Liver (tissue), 9 donors: Measurements from ENCODE around the gene RNASE12. TPM values are rescaled to one million over a fixed set of nuclear protein-coding genes. Genes with fewer than 3 reads are reported as not detected.

Experiments
- DNase-seq: peaks from one replicate; pipeline ENCODE4 v3.0.0-alpha.2; 2017; ENCODE audit warnings: low spot score
- H3K27ac ChIP-seq, 2 donors: one replicate each; pipeline ENCODE4 v1.7.0; 2013; ENCODE audit warnings: inconsistent platforms in 2 of 2, low read length in 2 of 2, control low read depth in 1 of 2, low read depth in 1 of 2, mild to moderate bottlenecking in 1 of 2
- H3K27me3 ChIP-seq, 4 donors: one replicate each; pipeline versions ENCODE4 v1.6.1 to v1.7.0; 2013; ENCODE audit warnings: low read length in 3 of 4, inconsistent platforms in 1 of 4, mild to moderate bottlenecking in 1 of 4, moderate library complexity in 1 of 4; ENCODE audit not compliant: control insufficient read depth in 4 of 4, insufficient read depth in 4 of 4
- H3K36me3 ChIP-seq, 4 donors: one replicate each; pipeline versions ENCODE4 v1.6.1 to v1.7.0; 2013; ENCODE audit warnings: low read length in 3 of 4, mild to moderate bottlenecking in 3 of 4, low read depth in 1 of 4, moderate library complexity in 1 of 4; ENCODE audit not compliant: control insufficient read depth in 4 of 4, insufficient read depth in 3 of 4
- H3K4me1 ChIP-seq, 4 donors: one replicate each; pipeline versions ENCODE4 v1.6.1 to v1.7.0; 2013; ENCODE audit warnings: low read length in 3 of 4, mild to moderate bottlenecking in 3 of 4, moderate library complexity in 1 of 4; ENCODE audit not compliant: control insufficient read depth in 4 of 4, insufficient read depth in 4 of 4
- H3K4me3 ChIP-seq, 3 donors: one replicate each; pipeline versions ENCODE4 v1.6.1 to v1.7.0; 2013; ENCODE audit warnings: low read length in 3 of 3, control low read depth in 1 of 3, low read depth in 1 of 3, mild to moderate bottlenecking in 1 of 3
- H3K9ac ChIP-seq, 2 donors: one replicate each; pipeline ENCODE4 v1.7.0; 2013; ENCODE audit warnings: low read length in 2 of 2, mild to moderate bottlenecking in 2 of 2, moderate library complexity in 2 of 2, control low read depth in 1 of 2, low read depth in 1 of 2
- H3K9me3 ChIP-seq, 4 donors: one replicate each; pipeline versions ENCODE4 v1.6.1 to v1.7.0; 2013; ENCODE audit warnings: low read length in 3 of 4; ENCODE audit not compliant: control insufficient read depth in 4 of 4
- EGR1 ChIP-seq, 2 donors: IDR thresholded peaks; 2 replicates each; pipeline ENCODE4 v1.6.1; 2016 to 2018; ENCODE audit warnings: antibody characterized with exemption in 2 of 2, low read depth in 2 of 2
- FOXA1 ChIP-seq: IDR thresholded peaks from 2 replicates; pipeline ENCODE4 v1.6.1; 2016; ENCODE audit warnings: antibody characterized with exemption
- HNF4A ChIP-seq, 2 donors: conservative IDR thresholded peaks; 2 replicates each; pipeline ENCODE4 v1.6.1; 2016; ENCODE audit warnings: antibody characterized with exemption in 2 of 2, mild to moderate bottlenecking in 2 of 2
- HNF4G ChIP-seq: IDR thresholded peaks from 2 replicates; pipeline ENCODE4 v1.6.1; 2016; ENCODE audit warnings: antibody characterized with exemption
- JUND ChIP-seq, 2 donors: IDR thresholded peaks; 2 replicates each; pipeline ENCODE4 v1.6.1; 2016; ENCODE audit warnings: antibody characterized with exemption in 2 of 2
- NR2F2 ChIP-seq: IDR thresholded peaks from 2 replicates; pipeline ENCODE4 v1.6.1; 2016; ENCODE audit warnings: antibody characterized with exemption
- RAD21 ChIP-seq, 2 donors: IDR thresholded peaks; 2 replicates each; pipeline ENCODE4 v1.6.1; 2016; ENCODE audit warnings: antibody characterized with exemption in 2 of 2, mild to moderate bottlenecking in 2 of 2
- RXRA ChIP-seq, 2 donors: IDR thresholded peaks; 2 replicates each; pipeline ENCODE4 v1.6.1; 2017 to 2018; ENCODE audit warnings: antibody characterized with exemption in 2 of 2, mild to moderate bottlenecking in 1 of 2
- SP1 ChIP-seq: IDR thresholded peaks from 2 replicates; pipeline ENCODE4 v1.6.1; 2018; ENCODE audit warnings: antibody characterized with exemption, mild to moderate bottlenecking
- TAF1 ChIP-seq: conservative IDR thresholded peaks from 2 replicates; pipeline ENCODE4 v1.6.1; 2016; ENCODE audit warnings: antibody characterized with exemption, mild to moderate bottlenecking
- YY1 ChIP-seq: IDR thresholded peaks from 2 replicates; pipeline ENCODE4 v1.6.1; 2016; ENCODE audit warnings: antibody characterized with exemption, mild to moderate bottlenecking
- WGBS: extraction: QIAGEN DNeasy Blood & Tissue Kit; methylation state at CpG from one replicate; pipeline ENCODE4 v1.1.7; 2013; 5-methylcytosine and 5-hydroxymethylcytosine counted together
- polyA plus RNA-seq, 2 donors: library from polyadenylated mRNA; stranded (reverse) in 1 of 2; unstranded in 1 of 2; fragments of 200-250 nt in 1 of 2; fragments of >200 nt in 1 of 2; fragmentation: Nextera tagmentation in 1 of 2; extraction: Ambion mirVana in 1 of 2; gene quantifications; one replicate each; pipeline versions ENCODE4 v1.2.1 to v1.2.3, GENCODE V29; 2013 to 2015
- total RNA-seq, 2 donors: library from RNA; depleted of rRNA; stranded (reverse); fragments of >200 nt; gene quantifications; one replicate each; pipeline ENCODE4 v1.2.3, GENCODE V29; 2014
- TF ChIP-seq, protein P1 (sequence below): IDR thresholded peaks from 2 replicates; pipeline ENCODE4 v1.6.1; 2016; ENCODE audit warnings: antibody characterized with exemption
- TF ChIP-seq, protein P2 (sequence below): IDR thresholded peaks from 2 replicates; pipeline ENCODE4 v1.6.1; 2016; ENCODE audit warnings: antibody characterized with exemption
- TF ChIP-seq, protein P3 (sequence below): fragments of 150-350 bp; IDR thresholded peaks from 2 replicates; pipeline ENCODE4 v1.5.1; 2017; ENCODE audit warnings: improper control_type of control experiment, low read depth, low read length; ENCODE audit not compliant: missing input control
- TF ChIP-seq, protein P4 (sequence below): IDR thresholded peaks from 2 replicates; pipeline ENCODE4 v1.6.1; 2016; ENCODE audit warnings: antibody characterized with exemption, mild to moderate bottlenecking
- donor health status: healthy.
- donor health status: healthy.
- donor health status: healthy.
- donor health status: healthy.
- donor health status: healthy.

RNASE12 gene
- total and polyA plus RNA-seq, 4 donors = not detected

DNA sequence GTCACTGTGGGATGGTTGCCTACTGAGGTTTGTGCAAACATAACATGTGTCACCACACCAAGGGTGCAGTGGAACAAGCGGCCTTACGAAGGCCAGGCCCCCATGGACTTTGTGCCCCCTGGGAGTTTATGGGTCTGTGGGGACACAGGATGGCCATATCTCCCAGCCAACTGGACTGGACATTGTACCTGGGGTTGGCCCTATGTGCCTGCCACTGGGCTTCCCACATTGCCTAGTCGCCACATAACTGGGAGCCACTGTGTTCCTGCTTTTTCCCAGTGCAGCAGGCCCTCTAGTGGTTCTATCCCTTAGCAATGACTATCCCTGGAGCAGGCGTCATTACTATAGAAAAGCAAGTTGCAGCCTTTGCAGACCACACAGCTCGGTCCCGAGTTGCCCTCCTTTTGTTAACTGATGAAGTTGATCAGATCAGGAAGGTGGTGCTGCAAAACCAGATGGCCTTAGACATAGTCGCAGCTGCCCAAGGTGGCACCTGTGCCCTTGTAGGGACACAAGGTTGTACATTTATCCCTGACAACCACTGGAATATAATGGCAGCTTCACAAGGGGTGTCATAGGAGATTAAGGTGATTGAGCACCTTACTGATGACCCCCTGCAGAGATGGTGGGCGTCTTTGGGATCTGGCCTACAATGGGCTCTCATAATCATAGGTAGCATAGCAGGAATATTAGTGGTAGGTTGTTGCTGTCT, 15.2 kb upstream of the RNASE12 start:
- H3K27ac ChIP-seq = no peak overlapping the region
- peaks cover 0 to 29% (median 11%) of the 10 kb centered on the region in 4 donors for H3K4me1 ChIP-seq
- H3K36me3 ChIP-seq = no peaks in the 10 kb centered on the region
- WGBS = 30% methylated on average over 8 of the region's 8 CpGs
- H3K9ac ChIP-seq = no peak overlapping the region
- H3K4me3 ChIP-seq = no peak overlapping the region
- TF ChIP-seq RXRA (IDR thresholded peaks at IDR 0.05) (peak in 1 of 2 donors; percentile 80), SP1 (peak; percentile 84), HNF4A (conservative IDR thresholded peaks at IDR 0.05) (peak; percentile 74 to 99), RAD21 (IDR thresholded peaks at IDR 0.05) (peak; percentile 82 to 89), TAF1 (no peak), HNF4G (peak; percentile 92), FOXA1 (no peak)
- TF ChIP-seq, protein P1, sequence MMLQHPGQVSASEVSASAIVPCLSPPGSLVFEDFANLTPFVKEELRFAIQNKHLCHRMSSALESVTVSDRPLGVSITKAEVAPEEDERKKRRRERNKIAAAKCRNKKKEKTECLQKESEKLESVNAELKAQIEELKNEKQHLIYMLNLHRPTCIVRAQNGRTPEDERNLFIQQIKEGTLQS = no peak
- TF ChIP-seq, protein P2, sequence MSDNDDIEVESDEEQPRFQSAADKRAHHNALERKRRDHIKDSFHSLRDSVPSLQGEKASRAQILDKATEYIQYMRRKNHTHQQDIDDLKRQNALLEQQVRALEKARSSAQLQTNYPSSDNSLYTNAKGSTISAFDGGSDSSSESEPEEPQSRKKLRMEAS = no peak
- TF ChIP-seq, protein P3, sequence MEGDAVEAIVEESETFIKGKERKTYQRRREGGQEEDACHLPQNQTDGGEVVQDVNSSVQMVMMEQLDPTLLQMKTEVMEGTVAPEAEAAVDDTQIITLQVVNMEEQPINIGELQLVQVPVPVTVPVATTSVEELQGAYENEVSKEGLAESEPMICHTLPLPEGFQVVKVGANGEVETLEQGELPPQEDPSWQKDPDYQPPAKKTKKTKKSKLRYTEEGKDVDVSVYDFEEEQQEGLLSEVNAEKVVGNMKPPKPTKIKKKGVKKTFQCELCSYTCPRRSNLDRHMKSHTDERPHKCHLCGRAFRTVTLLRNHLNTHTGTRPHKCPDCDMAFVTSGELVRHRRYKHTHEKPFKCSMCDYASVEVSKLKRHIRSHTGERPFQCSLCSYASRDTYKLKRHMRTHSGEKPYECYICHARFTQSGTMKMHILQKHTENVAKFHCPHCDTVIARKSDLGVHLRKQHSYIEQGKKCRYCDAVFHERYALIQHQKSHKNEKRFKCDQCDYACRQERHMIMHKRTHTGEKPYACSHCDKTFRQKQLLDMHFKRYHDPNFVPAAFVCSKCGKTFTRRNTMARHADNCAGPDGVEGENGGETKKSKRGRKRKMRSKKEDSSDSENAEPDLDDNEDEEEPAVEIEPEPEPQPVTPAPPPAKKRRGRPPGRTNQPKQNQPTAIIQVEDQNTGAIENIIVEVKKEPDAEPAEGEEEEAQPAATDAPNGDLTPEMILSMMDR = peak; percentile 52
- no peak for DNase-seq
- H3K9me3 ChIP-seq = no peaks in the 10 kb centered on the region
- H3K27me3 ChIP-seq = no peaks in the 10 kb centered on the region

DNA sequence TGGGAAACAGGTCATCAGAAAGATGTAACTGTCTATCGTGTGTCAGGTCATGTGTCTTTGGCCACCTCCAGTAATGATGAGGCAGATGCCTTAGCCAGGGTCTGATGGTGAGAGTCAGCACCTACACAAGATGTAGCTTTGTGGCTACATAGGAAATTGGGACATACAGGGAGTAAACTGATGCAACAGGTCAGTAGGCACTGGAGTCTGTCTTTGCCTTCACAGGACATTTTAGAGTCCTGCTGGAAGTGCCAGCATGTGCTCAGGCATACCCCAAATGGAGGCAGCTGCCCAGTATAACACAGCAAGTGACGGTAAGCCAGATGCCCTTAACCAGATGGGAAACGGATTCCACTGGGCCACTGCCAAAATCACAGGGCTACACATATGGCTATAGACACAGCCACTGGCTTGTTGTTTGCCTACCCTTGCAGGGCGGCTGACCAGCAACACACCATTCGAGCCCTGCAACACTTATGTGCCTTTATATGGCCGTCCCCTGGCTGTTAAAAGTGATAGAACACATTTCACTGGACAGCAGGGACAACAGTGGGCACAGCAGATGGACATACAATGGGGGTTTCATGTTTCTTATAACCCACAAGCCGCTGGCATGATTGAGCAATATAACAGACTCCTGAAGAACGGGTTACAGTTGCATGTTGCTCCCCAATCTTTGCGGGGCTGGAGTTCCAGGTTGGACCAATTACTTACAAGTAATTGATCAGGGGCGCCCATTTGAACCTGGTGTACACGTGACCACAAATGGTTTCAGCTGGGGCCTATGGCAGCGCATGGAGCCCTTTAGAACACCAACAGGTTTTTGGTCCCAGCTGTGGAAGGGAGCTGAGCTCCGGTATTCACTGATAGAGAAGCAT, 12.9 kb upstream of the RNASE12 start:
- Histone ChIP-seq H3K9ac (no peak overlapping the region), H3K9me3 (no peaks in the 10 kb centered on the region), H3K36me3 (no peaks in the 10 kb centered on the region), H3K27me3 (no peaks in the 10 kb centered on the region), H3K4me1 (peaks cover 0 to 15% (median 0%) of the 10 kb centered on the region in 4 donors), H3K4me3 (no peak overlapping the region), H3K27ac (no peak overlapping the region)
- 80% methylated on average over 13 of the region's 13 CpGs for WGBS
- no peak for DNase-seq
- TF ChIP-seq, protein P3 = no peak

DNA sequence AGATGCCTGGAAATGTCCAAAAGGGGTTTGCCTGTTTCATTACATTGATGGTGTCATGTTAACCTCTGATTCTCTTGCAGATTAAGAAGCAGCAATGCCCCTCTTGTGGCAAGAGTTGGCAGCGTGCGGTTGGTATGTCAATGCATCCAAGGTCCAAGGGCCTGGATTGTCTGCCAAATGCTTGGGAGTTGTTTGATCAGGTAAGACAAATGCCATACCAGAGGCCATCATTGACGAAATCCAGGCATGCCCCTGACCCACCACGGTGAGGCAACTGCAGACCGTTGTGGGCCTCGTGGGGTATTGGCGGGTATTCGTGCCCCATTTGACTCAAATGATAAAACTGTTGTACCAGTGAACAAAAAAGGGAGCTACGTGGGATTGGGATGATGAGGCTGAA, 11.4 kb upstream of the RNASE12 start:
- peaks cover 0 to 15% (median 0%) of the 10 kb centered on the region in 4 donors for H3K4me1 ChIP-seq
- no peaks in the 10 kb centered on the region for H3K36me3 ChIP-seq
- no peak for DNase-seq
- no peak overlapping the region for H3K27ac ChIP-seq
- WGBS = 56% methylated on average over 9 of the region's 9 CpGs
- H3K27me3 ChIP-seq = no peaks in the 10 kb centered on the region
- H3K9me3 ChIP-seq = no peaks in the 10 kb centered on the region
- no peak overlapping the region for H3K4me3 ChIP-seq
- H3K9ac ChIP-seq = no peak overlapping the region
- TF ChIP-seq JUND (IDR thresholded peaks at IDR 0.05) = no peak
- no peak for TF ChIP-seq YY1
- TF ChIP-seq HNF4A (conservative IDR thresholded peaks at IDR 0.05) = peak in 1 of 2 donors; percentile 55
- TF ChIP-seq, protein P4, sequence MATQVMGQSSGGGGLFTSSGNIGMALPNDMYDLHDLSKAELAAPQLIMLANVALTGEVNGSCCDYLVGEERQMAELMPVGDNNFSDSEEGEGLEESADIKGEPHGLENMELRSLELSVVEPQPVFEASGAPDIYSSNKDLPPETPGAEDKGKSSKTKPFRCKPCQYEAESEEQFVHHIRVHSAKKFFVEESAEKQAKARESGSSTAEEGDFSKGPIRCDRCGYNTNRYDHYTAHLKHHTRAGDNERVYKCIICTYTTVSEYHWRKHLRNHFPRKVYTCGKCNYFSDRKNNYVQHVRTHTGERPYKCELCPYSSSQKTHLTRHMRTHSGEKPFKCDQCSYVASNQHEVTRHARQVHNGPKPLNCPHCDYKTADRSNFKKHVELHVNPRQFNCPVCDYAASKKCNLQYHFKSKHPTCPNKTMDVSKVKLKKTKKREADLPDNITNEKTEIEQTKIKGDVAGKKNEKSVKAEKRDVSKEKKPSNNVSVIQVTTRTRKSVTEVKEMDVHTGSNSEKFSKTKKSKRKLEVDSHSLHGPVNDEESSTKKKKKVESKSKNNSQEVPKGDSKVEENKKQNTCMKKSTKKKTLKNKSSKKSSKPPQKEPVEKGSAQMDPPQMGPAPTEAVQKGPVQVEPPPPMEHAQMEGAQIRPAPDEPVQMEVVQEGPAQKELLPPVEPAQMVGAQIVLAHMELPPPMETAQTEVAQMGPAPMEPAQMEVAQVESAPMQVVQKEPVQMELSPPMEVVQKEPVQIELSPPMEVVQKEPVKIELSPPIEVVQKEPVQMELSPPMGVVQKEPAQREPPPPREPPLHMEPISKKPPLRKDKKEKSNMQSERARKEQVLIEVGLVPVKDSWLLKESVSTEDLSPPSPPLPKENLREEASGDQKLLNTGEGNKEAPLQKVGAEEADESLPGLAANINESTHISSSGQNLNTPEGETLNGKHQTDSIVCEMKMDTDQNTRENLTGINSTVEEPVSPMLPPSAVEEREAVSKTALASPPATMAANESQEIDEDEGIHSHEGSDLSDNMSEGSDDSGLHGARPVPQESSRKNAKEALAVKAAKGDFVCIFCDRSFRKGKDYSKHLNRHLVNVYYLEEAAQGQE = no peak
- TF ChIP-seq, protein P1 = no peak
- TF ChIP-seq EGR1 (IDR thresholded peaks at IDR 0.05; ENCODE audit: low read depth in 2 of 2) = no peak
- TF ChIP-seq NR2F2 = no peak
